A673 (cell line): ENCODE data around the gene TPD52L1. TPM values are rescaled to one million over a fixed set of nuclear protein-coding genes. Genes with fewer than 3 reads are reported as not detected.

Source experiments
- BruUV-seq: library from RNA; stranded (reverse); fragments of 400-500 nt; replicated peaks from 2 replicates; lab custom pipeline; 2021; lab: Mats Ljungman, UMichigan
- CTCF ChIA-PET: fragments of 300-600 bp; sonication (Branson Sonifier 250); formaldehyde crosslinking; loops from one replicate; lab custom pipeline; 2022; ENCODE audit warnings: antibody characterized with exemption; lab: Charles Lee
- POLR2A ChIA-PET: fragments of 300-600 bp; sonication (Branson Sonifier 250); formaldehyde crosslinking; loops from one replicate; lab custom pipeline; 2022; ENCODE audit warnings: antibody characterized with exemption; ENCODE audit not compliant: low non-redundant PET; lab: Charles Lee
- DNase-seq: peaks from one replicate; pipeline ENCODE4 v3.0.0-alpha.2; 2015; ENCODE audit warnings: low spot score
- H3K27ac ChIP-seq: fragments of 200-600 bp; sonication (generic); 2 replicates; pipeline ENCODE4 v1.5.1; 2016; ENCODE audit warnings: mixed run types, low read depth, mild to moderate bottlenecking, mixed read lengths, antibody characterized with exemption, low read length; ENCODE audit not compliant: poor library complexity, severe bottlenecking
- H3K27me3 ChIP-seq: fragments of 200-600 bp; sonication (generic); replicated peaks from 2 replicates; pipeline ENCODE4 v1.6.1; 2017; ENCODE audit warnings: mixed run types, low read depth, mild to moderate bottlenecking, mixed read lengths, antibody characterized with exemption, low read length; ENCODE audit not compliant: insufficient read depth, poor library complexity
- H3K36me3 ChIP-seq: fragments of 200-600 bp; sonication (generic); 2 replicates; pipeline ENCODE4 v1.6.1; 2016; ENCODE audit warnings: mixed run types, mild to moderate bottlenecking, mixed read lengths, antibody characterized with exemption, low read length; ENCODE audit not compliant: insufficient read depth, poor library complexity, severe bottlenecking
- H3K4me1 ChIP-seq: fragments of 200-600 bp; sonication (generic); 2 replicates; pipeline ENCODE4 v1.6.1; 2017; ENCODE audit warnings: mixed run types, mild to moderate bottlenecking, mixed read lengths, antibody characterized with exemption, low read length; ENCODE audit not compliant: insufficient read depth, poor library complexity, severe bottlenecking
- H3K4me3 ChIP-seq: fragments of 200-600 bp; sonication (generic); 2 replicates; pipeline ENCODE4 v1.5.1; 2016; ENCODE audit warnings: low read depth, mixed run types, mild to moderate bottlenecking, mixed read lengths, low read length; ENCODE audit not compliant: poor library complexity, severe bottlenecking
- H3K9me3 ChIP-seq: fragments of 200-600 bp; sonication (generic); 2 replicates; pipeline ENCODE4 v1.6.1; 2016; ENCODE audit warnings: mixed run types, low read depth, mild to moderate bottlenecking, mixed read lengths, antibody characterized with exemption, low read length; ENCODE audit not compliant: poor library complexity, severe bottlenecking
- CTCF ChIP-seq: fragments of 300-800, 200-600 bp; sonication (generic); conservative IDR thresholded peaks from 2 replicates; pipeline ENCODE4 v1.5.1; 2017; ENCODE audit warnings: low read depth, mild to moderate bottlenecking, antibody characterized with exemption, low read length, moderate library complexity, mixed read lengths
- EZH2 ChIP-seq: fragments of 200-600 bp; sonication (generic); IDR thresholded peaks from 2 replicates; pipeline ENCODE4 v1.6.1; 2017; ENCODE audit warnings: borderline replicate concordance, low read depth, mild to moderate bottlenecking, mixed read lengths, antibody characterized with exemption, low read length; ENCODE audit not compliant: poor library complexity, severe bottlenecking
- intact Hi-C: fragments of 100-400 bp; cut with micrococcal nuclease; formaldehyde crosslinking; loops from one replicate; pipeline ENCODE4 v1.10.0; 2022; ENCODE audit not compliant: unreplicated experiment
- total RNA-seq: library from RNA; stranded (reverse); gene quantifications from 2 replicates; pipeline ENCODE4 v1.2.3, GENCODE V29; 2021

The TPD52L1 gene
- total RNA-seq, 1 experiment from 2014 or later = 2.0 TPM

GRCh38 chr6:125167579-125167978 lies 14.0 kb downstream of the TPD52L1 start:
- no peaks in the 10 kb centered on the region for H3K36me3 ChIP-seq
- no peaks in the 10 kb centered on the region for H3K27me3 ChIP-seq
- TF ChIP-seq EZH2 (no peak), CTCF (no peak)
- POLR2A ChIA-PET = no interaction called here
- peaks cover 11% of the 10 kb centered on the region for H3K4me1 ChIP-seq
- intact Hi-C loops = no loop called here
- no TSS peak for BruUV-seq
- no peaks in the 10 kb centered on the region for H3K9me3 ChIP-seq
- CTCF ChIA-PET = no interaction called here
- H3K4me3 ChIP-seq = no peak overlapping the region
- no peak overlapping the region for H3K27ac ChIP-seq
- DNase-seq = no peak

- Histone ChIP-seq H3K4me1 (peaks cover 11% of the 10 kb centered on the region), H3K27me3 (no peaks in the 10 kb centered on the region), H3K36me3 (no peaks in the 10 kb centered on the region), H3K9me3 (no peaks in the 10 kb centered on the region), H3K4me3 (no peak overlapping the region), H3K27ac (no peak overlapping the region)
- intact Hi-C loops = no loop called here
- POLR2A ChIA-PET = no interaction called here
- BruUV-seq = no TSS peak
- CTCF ChIA-PET = no interaction called here
- no peak for DNase-seq
- TF ChIP-seq EZH2 = no peak
- TF ChIP-seq CTCF = no peak
These were observed 15.5 kb downstream of the TPD52L1 start for GRCh38 chr6:125169058-125169457.

- H3K27ac ChIP-seq = no peak overlapping the region
- intact Hi-C loops = no loop called here
- TF ChIP-seq EZH2 = no peak
- TF ChIP-seq CTCF = no peak
- H3K4me3 ChIP-seq = no peak overlapping the region
- ChIA-PET POLR2A (no interaction called here), CTCF (no interaction called here)
- no TSS peak for BruUV-seq
- H3K36me3 ChIP-seq = no peaks in the 10 kb centered on the region
- H3K4me1 ChIP-seq = peaks cover 11% of the 10 kb centered on the region
- DNase-seq = no peak
- no peaks in the 10 kb centered on the region for H3K27me3 ChIP-seq
- no peaks in the 10 kb centered on the region for H3K9me3 ChIP-seq
These were observed 15.9 kb downstream of the TPD52L1 start for GRCh38 chr6:125169522-125169921.
